HepG2 (cell line): ENCODE measurements around the gene CTNND1. TPM values are rescaled to one million over a fixed set of nuclear protein-coding genes. Genes with fewer than 3 reads are reported as not detected.

Source experiments
- ARNT ChIP-seq: fragments of 450-650 bp; IDR thresholded peaks from 2 replicates; pipeline ENCODE4 v1.6.1; 2017
- ATRX ChIP-seq: sonication (generic); formaldehyde crosslinking; IDR thresholded peaks from 2 replicates; pipeline ENCODE4 v1.4.0; 2020; ENCODE audit warnings: missing genetic modification reagents, borderline replicate concordance
- BRCA1 ChIP-seq: sonication (generic); formaldehyde crosslinking; IDR thresholded peaks from 2 replicates; pipeline ENCODE4 v1.4.0; 2020; ENCODE audit warnings: missing genetic modification reagents
- FOXJ3 ChIP-seq: sonication (generic); formaldehyde crosslinking; IDR thresholded peaks from 2 replicates; pipeline ENCODE4 v1.4.0; 2020; ENCODE audit warnings: missing genetic modification reagents, mild to moderate bottlenecking, borderline replicate concordance
- FOXO4 ChIP-seq: sonication (generic); formaldehyde crosslinking; conservative IDR thresholded peaks from 2 replicates; pipeline ENCODE4 v1.8.1; 2023; ENCODE audit warnings: missing genetic modification reagents
- JUNB ChIP-seq: sonication (generic); formaldehyde crosslinking; IDR thresholded peaks from 2 replicates; pipeline ENCODE4 v1.8.0; 2022; ENCODE audit warnings: missing genetic modification reagents, mild to moderate bottlenecking, borderline replicate concordance
- MAFG ChIP-seq: sonication (generic); formaldehyde crosslinking; IDR thresholded peaks from 2 replicates; pipeline ENCODE4 v1.5.1; 2020; ENCODE audit warnings: mild to moderate bottlenecking, missing genetic modification reagents
- MEIS2 ChIP-seq: sonication (generic); formaldehyde crosslinking; IDR thresholded peaks from 2 replicates; pipeline ENCODE4 v1.9.0; 2021; ENCODE audit warnings: mild to moderate bottlenecking, missing genetic modification reagents
- MIER3 ChIP-seq: IDR thresholded peaks from 2 replicates; pipeline ENCODE4 v1.6.1; 2016; ENCODE audit warnings: missing compliant biosample characterization, borderline replicate concordance
- MLLT10 ChIP-seq: sonication (generic); formaldehyde crosslinking; IDR thresholded peaks from 2 replicates; pipeline ENCODE4 v1.4.0; 2020; ENCODE audit warnings: missing genetic modification reagents
- NR2F1 ChIP-seq, 2 experiments: fragments of 450-650 bp in 1 of 2; formaldehyde crosslinking in 1 of 2; IDR thresholded peaks; 2 replicates each; pipeline versions ENCODE4 v1.5.0 to v1.6.1; 2016 to 2020; ENCODE audit warnings: mild to moderate bottlenecking in 1 of 2, missing compliant biosample characterization in 1 of 2, missing genetic modification reagents in 1 of 2, moderate library complexity in 1 of 2
- SCMH1 ChIP-seq: sonication (generic); formaldehyde crosslinking; IDR thresholded peaks from 2 replicates; pipeline ENCODE4 v1.9.0; 2021; ENCODE audit warnings: missing genetic modification reagents, mild to moderate bottlenecking, borderline replicate concordance
- SP140L ChIP-seq: sonication (generic); formaldehyde crosslinking; IDR thresholded peaks from 2 replicates; pipeline ENCODE4 v1.4.0; 2020; ENCODE audit warnings: missing genetic modification reagents, borderline replicate concordance
- TARDBP ChIP-seq: sonication (generic); formaldehyde crosslinking; IDR thresholded peaks from 2 replicates; pipeline ENCODE4 v1.8.0; 2022; ENCODE audit warnings: mild to moderate bottlenecking, missing genetic modification reagents
- TCF7 ChIP-seq: sonication (generic); IDR thresholded peaks from 2 replicates; pipeline ENCODE4 v1.6.1; 2016; ENCODE audit warnings: antibody characterized with exemption, low read depth
- THAP11 ChIP-seq: IDR thresholded peaks from 2 replicates; pipeline ENCODE4 v1.6.1; 2016; ENCODE audit warnings: missing biosample characterization, missing genetic modification reagents
- ZBTB20 ChIP-seq: sonication (generic); formaldehyde crosslinking; IDR thresholded peaks from 2 replicates; pipeline ENCODE4 v1.8.1; 2023; ENCODE audit warnings: missing genetic modification reagents, low read depth, mild to moderate bottlenecking, borderline replicate concordance
- ZFP36 ChIP-seq: fragments of 150-350 bp; IDR thresholded peaks from 2 replicates; pipeline ENCODE4 v1.6.1; 2018; ENCODE audit warnings: borderline replicate concordance, low read length, low read depth; ENCODE audit not compliant: partially characterized antibody
- ZNF468 ChIP-seq: sonication (generic); formaldehyde crosslinking; IDR thresholded peaks from 2 replicates; pipeline ENCODE4 v1.8.0; 2022; ENCODE audit warnings: mild to moderate bottlenecking, moderate library complexity, missing genetic modification reagents
- ZNF562 ChIP-seq: sonication (generic); formaldehyde crosslinking; IDR thresholded peaks from 2 replicates; pipeline ENCODE4 v1.8.0; 2022; ENCODE audit warnings: missing genetic modification reagents, borderline replicate concordance
- ZNF605 ChIP-seq: sonication (generic); formaldehyde crosslinking; IDR thresholded peaks from 2 replicates; pipeline ENCODE4 v1.8.0; 2022; ENCODE audit warnings: mild to moderate bottlenecking, missing genetic modification reagents
- ZZZ3 ChIP-seq: sonication (generic); formaldehyde crosslinking; IDR thresholded peaks from 2 replicates; pipeline ENCODE4 v1.4.0; 2020; ENCODE audit warnings: missing genetic modification reagents, mild to moderate bottlenecking, borderline replicate concordance
- polyA plus RNA-seq, 8 experiments: library from polyadenylated mRNA; depleted of rRNA in 3 of 8; stranded (reverse) in 7 of 8; unstranded in 1 of 8; fragments of >200 nt; fragmentation: Illumina TruSeq in 4 of 8; extraction: Trizol in 4 of 8; gene quantifications; 2 replicates each; pipeline versions ENCODE4 v1.2.1 to v1.2.3, GENCODE V29; 2011 to 2016; ENCODE audit warnings: low read depth in 4 of 8, missing spikeins in 1 of 8, mixed read lengths in 1 of 8; ENCODE audit not compliant: insufficient read depth in 1 of 8
- total RNA-seq, 5 experiments: library from RNA; depleted of rRNA; stranded (reverse); fragments of >200 nt; fragmentation: Illumina TruSeq; extraction: Trizol; gene quantifications; 2 replicates each; pipeline ENCODE4 v1.2.3, GENCODE V29; 2016; ENCODE audit warnings: low read depth in 1 of 5
- TF ChIP-seq, protein P1 (sequence below): sonication (generic); formaldehyde crosslinking; IDR thresholded peaks from 2 replicates; pipeline ENCODE4 v1.5.1; 2020; ENCODE audit warnings: missing genetic modification reagents, mild to moderate bottlenecking, borderline replicate concordance
- TF ChIP-seq, protein P2 (sequence below): sonication (generic); formaldehyde crosslinking; conservative IDR thresholded peaks from 2 replicates; pipeline ENCODE4 v1.8.0; 2022; ENCODE audit warnings: missing genetic modification reagents

CTNND1 gene
- total and polyA plus RNA-seq, 2 of the 13 experiments (the other 11 are each of a cell fraction or from before 2014, with no cell fraction given) = 117 to 128 TPM

DNA sequence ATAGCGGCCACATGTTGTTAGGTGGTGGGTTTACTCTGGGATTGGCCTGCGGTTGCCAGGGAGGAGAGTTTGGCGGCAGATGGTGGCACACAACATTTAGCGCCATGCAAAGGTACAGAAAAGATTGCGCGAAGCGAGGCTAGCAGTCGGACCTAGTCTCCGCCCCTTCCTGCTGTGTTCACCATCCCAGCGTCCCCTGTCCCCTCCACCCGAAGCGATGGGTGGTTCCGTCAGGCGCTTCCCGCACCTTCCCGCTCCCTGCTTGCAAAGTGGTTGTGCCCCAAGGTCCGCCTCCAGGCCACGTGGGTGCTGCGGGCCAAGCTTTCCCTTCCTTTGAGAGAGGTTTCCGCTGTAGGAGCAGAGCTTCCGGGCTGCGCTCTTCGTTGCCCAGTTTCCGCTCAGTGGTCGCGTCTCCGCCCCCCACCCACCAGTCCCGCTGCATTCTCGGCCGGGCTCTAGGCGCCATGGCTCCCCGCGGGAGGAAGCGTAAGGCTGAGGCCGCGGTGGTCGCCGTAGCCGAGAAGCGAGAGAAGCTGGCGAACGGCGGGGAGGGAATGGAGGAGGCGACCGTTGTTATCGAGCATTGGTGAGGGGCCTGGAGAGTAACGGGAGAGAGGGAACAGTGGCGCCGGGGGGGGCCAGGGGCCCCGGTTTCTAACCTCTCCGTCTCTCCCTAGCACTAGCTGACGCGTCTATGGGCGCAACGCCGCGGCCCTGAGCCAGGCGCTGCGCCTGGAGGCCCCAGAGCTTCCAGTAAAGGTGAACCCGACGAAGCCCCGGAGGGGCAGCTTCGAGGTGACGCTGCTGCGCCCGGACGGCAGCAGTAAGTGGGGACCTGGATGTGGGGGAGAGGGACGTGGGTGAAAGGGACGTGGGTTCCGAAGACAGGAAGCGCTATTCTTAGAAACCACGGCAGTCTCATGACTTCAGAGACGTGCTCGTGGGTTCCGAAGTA is 20.2 kb upstream of the CTNND1 start, which contains the start of gene SELENOH (continued):
- 0 out of 4 replicates have a peak, but pooled peaks of 1 of the 2 experiments have one; percentile 13 for TF ChIP-seq NR2F1 (CRISPR knock-in tag; IDR thresholded peaks at IDR 0.05)
- TF ChIP-seq MIER3 (CRISPR knock-in tag) = peak; percentile 77; the same call in 1 of the 2 replicates
- no peak for TF ChIP-seq MEIS2 (CRISPR knock-in tag)
- TF ChIP-seq ZNF605 (CRISPR knock-in tag) = no peak
- TF ChIP-seq MLLT10 (CRISPR knock-in tag) = no peak
- TF ChIP-seq SP140L (CRISPR knock-in tag) = no peak
- TF ChIP-seq, protein P1, sequence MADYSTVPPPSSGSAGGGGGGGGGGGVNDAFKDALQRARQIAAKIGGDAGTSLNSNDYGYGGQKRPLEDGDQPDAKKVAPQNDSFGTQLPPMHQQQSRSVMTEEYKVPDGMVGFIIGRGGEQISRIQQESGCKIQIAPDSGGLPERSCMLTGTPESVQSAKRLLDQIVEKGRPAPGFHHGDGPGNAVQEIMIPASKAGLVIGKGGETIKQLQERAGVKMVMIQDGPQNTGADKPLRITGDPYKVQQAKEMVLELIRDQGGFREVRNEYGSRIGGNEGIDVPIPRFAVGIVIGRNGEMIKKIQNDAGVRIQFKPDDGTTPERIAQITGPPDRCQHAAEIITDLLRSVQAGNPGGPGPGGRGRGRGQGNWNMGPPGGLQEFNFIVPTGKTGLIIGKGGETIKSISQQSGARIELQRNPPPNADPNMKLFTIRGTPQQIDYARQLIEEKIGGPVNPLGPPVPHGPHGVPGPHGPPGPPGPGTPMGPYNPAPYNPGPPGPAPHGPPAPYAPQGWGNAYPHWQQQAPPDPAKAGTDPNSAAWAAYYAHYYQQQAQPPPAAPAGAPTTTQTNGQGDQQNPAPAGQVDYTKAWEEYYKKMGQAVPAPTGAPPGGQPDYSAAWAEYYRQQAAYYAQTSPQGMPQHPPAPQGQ (CRISPR knock-in tag) = no peak; the same call in 1 of the 2 replicates
- TF ChIP-seq ZFP36 = no peak
- TF ChIP-seq ZZZ3 (CRISPR knock-in tag) = no peak
- peak; percentile 82; the same call in 1 of the 2 replicates for TF ChIP-seq TARDBP (CRISPR knock-in tag)
- no peak for TF ChIP-seq BRCA1 (CRISPR knock-in tag)
- no peak for TF ChIP-seq ARNT
- TF ChIP-seq, protein P2, sequence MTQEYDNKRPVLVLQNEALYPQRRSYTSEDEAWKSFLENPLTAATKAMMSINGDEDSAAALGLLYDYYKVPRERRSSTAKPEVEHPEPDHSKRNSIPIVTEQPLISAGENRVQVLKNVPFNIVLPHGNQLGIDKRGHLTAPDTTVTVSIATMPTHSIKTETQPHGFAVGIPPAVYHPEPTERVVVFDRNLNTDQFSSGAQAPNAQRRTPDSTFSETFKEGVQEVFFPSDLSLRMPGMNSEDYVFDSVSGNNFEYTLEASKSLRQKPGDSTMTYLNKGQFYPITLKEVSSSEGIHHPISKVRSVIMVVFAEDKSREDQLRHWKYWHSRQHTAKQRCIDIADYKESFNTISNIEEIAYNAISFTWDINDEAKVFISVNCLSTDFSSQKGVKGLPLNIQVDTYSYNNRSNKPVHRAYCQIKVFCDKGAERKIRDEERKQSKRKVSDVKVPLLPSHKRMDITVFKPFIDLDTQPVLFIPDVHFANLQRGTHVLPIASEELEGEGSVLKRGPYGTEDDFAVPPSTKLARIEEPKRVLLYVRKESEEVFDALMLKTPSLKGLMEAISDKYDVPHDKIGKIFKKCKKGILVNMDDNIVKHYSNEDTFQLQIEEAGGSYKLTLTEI = no peak
- TF ChIP-seq TCF7 = no peak
- peak; percentile 94 for TF ChIP-seq THAP11 (CRISPR knock-in tag)
- no peak for TF ChIP-seq SCMH1 (CRISPR knock-in tag)
- TF ChIP-seq ZBTB20 (CRISPR knock-in tag) = no peak
- no peak for TF ChIP-seq FOXO4 (CRISPR knock-in tag)
- TF ChIP-seq ZNF562 = no peak
- no peak for TF ChIP-seq MAFG (CRISPR knock-in tag)
- no peak for TF ChIP-seq ATRX (CRISPR knock-in tag)
- no peak for TF ChIP-seq ZNF468 (CRISPR knock-in tag)
- no peak for TF ChIP-seq FOXJ3
- no peak for TF ChIP-seq JUNB
